Thoracic aorta (tissue), 2 donors: ENCODE results near the gene PPP1R9A. TPM values are rescaled to one million over a fixed set of nuclear protein-coding genes. Genes with fewer than 3 reads are reported as not detected.
"Not testable (repeated sequence)": the region's sequence is repeated elsewhere in the genome, so short reads cannot be mapped to it uniquely, and the experiment has no call there.

Source experiments
- ATAC-seq: fragments of 150-250 bp; one replicate; pipeline ENCODE4 v1.8.0; 2017; ENCODE audit warnings: low read depth; ENCODE audit not compliant: insufficient number of reproducible peaks, low FRiP score
- DNase-seq: peaks from one replicate; pipeline ENCODE4 v3.0.0-alpha.2; 2020; ENCODE audit warnings: low spot score
- H3K27ac ChIP-seq, 2 donors: fragments of 200-600 bp; sonication (generic); 1 replicate in 1 of 2; 2 replicates in 1 of 2; pipeline ENCODE4 v1.5.1; 2016; ENCODE audit warnings: mild to moderate bottlenecking in 2 of 2, moderate library complexity in 2 of 2
- H3K27me3 ChIP-seq: fragments of 200-600 bp; sonication (generic); replicated peaks from 2 replicates; pipeline ENCODE4 v1.6.0; 2016; ENCODE audit warnings: mild to moderate bottlenecking; ENCODE audit not compliant: insufficient read depth
- H3K36me3 ChIP-seq: fragments of 200-600 bp; sonication (generic); one replicate; pipeline ENCODE4 v1.5.1; 2016
- H3K4me1 ChIP-seq, 2 donors: fragments of 200-600 bp; sonication (generic); 1 replicate in 1 of 2; 2 replicates in 1 of 2; pipeline versions ENCODE4 v1.5.1 to v1.6.0; 2016; ENCODE audit warnings: low read depth in 2 of 2, mild to moderate bottlenecking in 1 of 2; ENCODE audit not compliant: control insufficient read depth in 1 of 2
- H3K4me3 ChIP-seq: fragments of 200-600 bp; sonication (generic); 2 replicates; pipeline ENCODE4 v1.5.1; 2016; ENCODE audit warnings: mild to moderate bottlenecking
- H3K9me3 ChIP-seq: fragments of 200-600 bp; sonication (generic); 2 replicates; pipeline ENCODE4 v1.5.1; 2016
- CTCF ChIP-seq: fragments of 200-600 bp; sonication (generic); IDR thresholded peaks from one replicate; pipeline ENCODE4 v1.5.1; 2019; ENCODE audit warnings: antibody characterized with exemption
- total RNA-seq, 2 donors: library from RNA; depleted of rRNA; stranded (reverse); fragments of >200 nt; gene quantifications; one replicate each; pipeline versions ENCODE4 v1.1.0 to v1.2.3, GENCODE V29; 2016

Gene PPP1R9A
- total RNA-seq, 2 donors from 2014 or later = 5.7 to 11.8 TPM

GRCh38 chr7:94996369-94996768, 89.0 kb downstream of the PPP1R9A start:
- Histone ChIP-seq H3K27ac (no peak overlapping the region), H3K4me3 (no peak overlapping the region), H3K36me3 (no peaks in the 10 kb centered on the region), H3K4me1 (peaks cover 0 to 4% of the 10 kb centered on the region in 2 donors), H3K9me3 (no peaks in the 10 kb centered on the region), H3K27me3 (no peaks in the 10 kb centered on the region)
- no peak for TF ChIP-seq CTCF
- ATAC-seq (no peak), DNase-seq (no peak)

GRCh38 chr7:94997547-94997946, 90.2 kb downstream of the PPP1R9A start:
- ATAC-seq = no peak

GRCh38 chr7:94998266-94999068, 91.1 kb downstream of the PPP1R9A start:
- H3K36me3 ChIP-seq = no peaks in the 10 kb centered on the region
- no peak for DNase-seq
- no peak overlapping the region for H3K4me3 ChIP-seq
- peaks cover 0 to 4% of the 10 kb centered on the region in 2 donors for H3K4me1 ChIP-seq
- H3K27me3 ChIP-seq = no peaks in the 10 kb centered on the region
- no peaks in the 10 kb centered on the region for H3K9me3 ChIP-seq
- no peak for TF ChIP-seq CTCF
- no peak for ATAC-seq
- no peak overlapping the region for H3K27ac ChIP-seq

More at GRCh38 chr7:94997547-94997946, 90.2 kb downstream of the PPP1R9A start:
- Histone ChIP-seq H3K36me3 (no peaks in the 10 kb centered on the region), H3K4me3 (no peak overlapping the region), H3K27me3 (no peaks in the 10 kb centered on the region), H3K4me1 (peaks cover 0 to 4% of the 10 kb centered on the region in 2 donors), H3K27ac (no peak overlapping the region), H3K9me3 (no peaks in the 10 kb centered on the region)
- TF ChIP-seq CTCF = no peak
- DNase-seq = no peak

GRCh38 chr7:94999069-94999351, 91.6 kb downstream of the PPP1R9A start:
- Histone ChIP-seq H3K36me3 (no peaks in the 10 kb centered on the region), H3K27me3 (no peaks in the 10 kb centered on the region), H3K4me1 (peaks cover 0 to 4% of the 10 kb centered on the region in 2 donors), H3K9me3 (no peaks in the 10 kb centered on the region), H3K4me3 (no peak overlapping the region), H3K27ac (no peak overlapping the region)
- ATAC-seq (no peak), DNase-seq (no peak)
- TF ChIP-seq CTCF = no peak

- H3K27ac ChIP-seq, H3K4me3 ChIP-seq, H3K36me3 ChIP-seq, DNase-seq, H3K4me1 ChIP-seq, H3K9me3 ChIP-seq, ATAC-seq, H3K27me3 ChIP-seq: not testable (repeated sequence)
Measured at GRCh38 chr7:94999601-95000000, 92.2 kb downstream of the PPP1R9A start.

GRCh38 chr7:95001258-95001657, 93.9 kb downstream of the PPP1R9A start:
- no peaks in the 10 kb centered on the region for H3K9me3 ChIP-seq
- no peaks in the 10 kb centered on the region for H3K27me3 ChIP-seq
- H3K4me1 ChIP-seq = peaks cover 0 to 4% of the 10 kb centered on the region in 2 donors
- H3K36me3 ChIP-seq = no peaks in the 10 kb centered on the region
- no peak overlapping the region for H3K4me3 ChIP-seq
- ATAC-seq (no peak), DNase-seq (no peak)
- no peak overlapping the region for H3K27ac ChIP-seq
- TF ChIP-seq CTCF = no peak
